OCI-LY7 (cell line): ENCODE measurements around the gene GTF2F1. TPM values are rescaled to one million over a fixed set of nuclear protein-coding genes. Genes with fewer than 3 reads are reported as not detected.
"Not testable (repeated sequence)": the region's sequence is repeated elsewhere in the genome, so short reads cannot be mapped to it uniquely, and the experiment has no call there.

Experiments used
- BruUV-seq: library from RNA; stranded (reverse); fragments of 400-500 nt; replicated peaks from 2 replicates; lab custom pipeline; 2021; lab: Mats Ljungman, UMichigan
- CTCF ChIA-PET: fragments of 300-600 bp; sonication (Branson Sonifier 250); formaldehyde crosslinking; loops from one replicate; lab custom pipeline; 2022; ENCODE audit warnings: antibody characterized with exemption; ENCODE audit not compliant: unreplicated experiment; lab: Charles Lee
- POLR2A ChIA-PET: fragments of 300-600 bp; sonication (Branson Sonifier 250); formaldehyde crosslinking; loops from one replicate; lab custom pipeline; 2022; ENCODE audit warnings: antibody characterized with exemption; lab: Charles Lee
- DNase-seq: peaks from one replicate; pipeline ENCODE4 v3.0.0-alpha.2; 2015; ENCODE audit warnings: low spot score
- H2AFZ ChIP-seq: fragments of 200-600 bp; sonication (generic), shearing (Covaris generic); 2 replicates; pipeline ENCODE4 v1.6.1; 2014; ENCODE audit warnings: mild to moderate bottlenecking, antibody characterized with exemption, low read length, moderate library complexity
- H3K27ac ChIP-seq: fragments of 200-600 bp; sonication (generic); 2 replicates; pipeline ENCODE4 v1.5.1; 2014; ENCODE audit warnings: mixed run types, low read depth, mild to moderate bottlenecking, moderate library complexity, low read length, inconsistent platforms; ENCODE audit not compliant: poor library complexity, severe bottlenecking
- H3K36me3 ChIP-seq: fragments of 200-600 bp; sonication (generic); 2 replicates; pipeline ENCODE4 v1.6.1; 2014; ENCODE audit warnings: mild to moderate bottlenecking, antibody characterized with exemption, low read length, moderate library complexity, mixed read lengths; ENCODE audit not compliant: insufficient read depth
- H3K4me1 ChIP-seq: fragments of 200-600 bp; sonication (generic); 2 replicates; pipeline ENCODE4 v1.5.1; 2014; ENCODE audit warnings: mild to moderate bottlenecking, low read length; ENCODE audit not compliant: insufficient read depth, poor library complexity, severe bottlenecking
- H3K4me2 ChIP-seq: fragments of 200-600 bp; sonication (generic); 2 replicates; pipeline ENCODE4 v1.6.1; 2014; ENCODE audit warnings: mild to moderate bottlenecking, low read length
- H3K4me3 ChIP-seq: fragments of 200-600 bp; sonication (generic); 2 replicates; pipeline ENCODE4 v1.5.1; 2014; ENCODE audit warnings: mild to moderate bottlenecking, low read depth, low read length; ENCODE audit not compliant: poor library complexity, severe bottlenecking
- H3K79me2 ChIP-seq: fragments of 200-600 bp; sonication (generic); 2 replicates; pipeline ENCODE4 v1.6.1; 2016; ENCODE audit warnings: low read depth, mild to moderate bottlenecking, low read length, moderate library complexity, mixed read lengths; ENCODE audit not compliant: insufficient read depth
- H3K9me2 ChIP-seq: fragments of 200-600 bp; sonication (generic); 2 replicates; pipeline ENCODE4 v1.6.1; 2016; ENCODE audit warnings: mild to moderate bottlenecking, low read length, mixed read lengths; ENCODE audit not compliant: insufficient read depth
- H3K9me3 ChIP-seq: fragments of 200-600 bp; sonication (generic); 2 replicates; pipeline ENCODE4 v1.6.1; 2014; ENCODE audit warnings: mild to moderate bottlenecking, mixed run types, low read length, mixed read lengths
- H4K20me1 ChIP-seq: fragments of 200-600 bp; sonication (generic); 2 replicates; pipeline ENCODE4 v1.6.1; 2014; ENCODE audit warnings: mild to moderate bottlenecking, antibody characterized with exemption, low read length, moderate library complexity, mixed read lengths; ENCODE audit not compliant: insufficient read depth
- EZH2phosphoT487 ChIP-seq: fragments of 200-600 bp; sonication (generic); IDR thresholded peaks from 2 replicates; pipeline ENCODE4 v1.6.1; 2018; ENCODE audit warnings: low read depth, borderline replicate concordance, mild to moderate bottlenecking, mixed run types, antibody characterized with exemption, low read length, moderate library complexity, mixed read lengths
- intact Hi-C: fragments of 100-400 bp; cut with micrococcal nuclease; formaldehyde crosslinking; loops from one replicate; pipeline ENCODE4 v1.10.0; 2022; ENCODE audit not compliant: unreplicated experiment
- total RNA-seq, 2 experiments: library from RNA; depleted of rRNA in 1 of 2; stranded (reverse); fragments of >200 nt in 1 of 2; shearing (Covaris generic) in 1 of 2; gene quantifications; 2 replicates each; pipeline ENCODE4 v1.2.3, GENCODE V29; 2014 to 2022
- TF ChIP-seq, protein P1 (sequence below): fragments of 200-600 bp; sonication (generic); conservative IDR thresholded peaks from 2 replicates; pipeline ENCODE4 v1.5.1; 2014; ENCODE audit warnings: mild to moderate bottlenecking, antibody characterized with exemption, low read length, moderate library complexity, mixed read lengths

The GTF2F1 gene
- total RNA-seq, 2 experiments from 2014 or later = 31.1 to 43.2 TPM

DNA sequence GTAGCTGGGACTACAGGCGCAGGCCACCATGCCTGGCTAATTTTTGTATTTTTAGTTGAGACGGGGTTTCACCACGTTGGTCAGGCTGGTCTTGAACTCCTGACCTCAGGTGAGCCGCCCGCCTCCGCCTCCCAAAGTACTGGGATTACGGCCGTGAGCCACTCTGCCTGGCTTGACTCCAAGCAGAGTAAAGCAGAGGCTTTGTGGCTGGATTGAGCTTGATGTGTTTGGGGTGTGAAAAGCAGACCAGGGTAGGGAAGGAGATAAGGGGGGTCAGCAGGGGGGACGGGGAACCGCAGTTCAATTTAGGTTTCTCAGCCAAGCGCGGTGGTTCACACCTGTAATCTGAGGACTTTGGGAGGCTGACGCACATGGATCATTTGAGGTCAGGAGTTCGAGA lies 35.8 kb downstream of the GTF2F1 start:
- Histone ChIP-seq H3K36me3 (no peaks in the 10 kb centered on the region), H3K9me2 (no peaks in the 10 kb centered on the region), H3K4me2 (no peak overlapping the region), H3K4me3 (no peak overlapping the region), H3K9me3 (peaks cover 6% of the 10 kb centered on the region; the same call in 1 of the 2 replicates), H2AFZ (no peak overlapping the region), H3K27ac (no peak overlapping the region), H4K20me1 (no peaks in the 10 kb centered on the region), H3K4me1 (peaks cover 4% of the 10 kb centered on the region), H3K79me2 (peaks cover 5% of the 10 kb centered on the region; the same call in 1 of the 2 replicates)
- intact Hi-C loops = no loop called here
- no peak for DNase-seq
- ChIA-PET CTCF (no interaction called here), POLR2A (no interaction called here)
- BruUV-seq = no TSS peak
- TF ChIP-seq, protein P1, sequence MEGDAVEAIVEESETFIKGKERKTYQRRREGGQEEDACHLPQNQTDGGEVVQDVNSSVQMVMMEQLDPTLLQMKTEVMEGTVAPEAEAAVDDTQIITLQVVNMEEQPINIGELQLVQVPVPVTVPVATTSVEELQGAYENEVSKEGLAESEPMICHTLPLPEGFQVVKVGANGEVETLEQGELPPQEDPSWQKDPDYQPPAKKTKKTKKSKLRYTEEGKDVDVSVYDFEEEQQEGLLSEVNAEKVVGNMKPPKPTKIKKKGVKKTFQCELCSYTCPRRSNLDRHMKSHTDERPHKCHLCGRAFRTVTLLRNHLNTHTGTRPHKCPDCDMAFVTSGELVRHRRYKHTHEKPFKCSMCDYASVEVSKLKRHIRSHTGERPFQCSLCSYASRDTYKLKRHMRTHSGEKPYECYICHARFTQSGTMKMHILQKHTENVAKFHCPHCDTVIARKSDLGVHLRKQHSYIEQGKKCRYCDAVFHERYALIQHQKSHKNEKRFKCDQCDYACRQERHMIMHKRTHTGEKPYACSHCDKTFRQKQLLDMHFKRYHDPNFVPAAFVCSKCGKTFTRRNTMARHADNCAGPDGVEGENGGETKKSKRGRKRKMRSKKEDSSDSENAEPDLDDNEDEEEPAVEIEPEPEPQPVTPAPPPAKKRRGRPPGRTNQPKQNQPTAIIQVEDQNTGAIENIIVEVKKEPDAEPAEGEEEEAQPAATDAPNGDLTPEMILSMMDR = no peak
- no peak for TF ChIP-seq EZH2phosphoT487

GRCh38 chr19:6355321-6356040 lies 37.5 kb downstream of the GTF2F1 start:
- DNase-seq, H2AFZ ChIP-seq, H3K9me3 ChIP-seq, H3K4me3 ChIP-seq, POLR2A ChIA-PET, intact Hi-C loops, H3K27ac ChIP-seq, BruUV-seq, CTCF ChIA-PET, H3K36me3 ChIP-seq, H3K4me2 ChIP-seq, H3K4me1 ChIP-seq, H3K9me2 ChIP-seq, H3K79me2 ChIP-seq, H4K20me1 ChIP-seq: not testable (repeated sequence)

DNA sequence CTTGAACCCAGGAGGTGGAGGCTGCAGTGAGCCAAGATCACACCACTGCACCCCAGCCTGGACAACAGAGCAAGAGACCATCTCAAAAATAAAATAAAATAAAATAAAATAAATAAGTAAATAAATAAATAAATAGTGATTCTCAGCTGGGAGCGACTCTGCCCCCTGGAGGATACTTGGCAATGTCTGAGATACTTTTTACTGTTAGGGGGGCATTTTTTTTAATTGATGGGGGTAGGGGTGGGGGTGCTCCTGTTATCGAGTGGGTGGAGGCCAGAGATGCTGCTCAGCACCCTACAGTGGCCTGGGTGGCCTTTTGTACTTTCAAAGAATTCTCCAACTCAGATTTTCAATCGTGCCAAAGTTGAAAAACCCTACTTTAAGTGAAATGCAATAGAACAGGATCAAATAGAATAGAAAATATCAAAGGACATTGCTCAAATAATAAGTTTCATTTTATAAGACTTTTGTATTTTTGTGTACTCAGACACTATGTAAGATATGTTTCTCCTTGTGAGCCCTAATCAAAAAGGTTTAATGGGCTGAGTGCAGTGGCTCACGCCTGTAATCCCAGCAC lies 38.8 kb downstream of the GTF2F1 start:
- Histone ChIP-seq H2AFZ (no peak overlapping the region), H3K9me2 (no peaks in the 10 kb centered on the region), H3K79me2 (no peaks in the 10 kb centered on the region), H3K36me3 (no peaks in the 10 kb centered on the region), H3K4me1 (no peaks in the 10 kb centered on the region), H3K9me3 (peaks cover 8% of the 10 kb centered on the region; the same call in 1 of the 2 replicates), H3K4me3 (no peak overlapping the region), H3K4me2 (no peak overlapping the region), H3K27ac (no peak overlapping the region), H4K20me1 (no peaks in the 10 kb centered on the region)
- peak; percentile 25 for DNase-seq
- TF ChIP-seq, protein P1 = peak; percentile 66
- no peak for TF ChIP-seq EZH2phosphoT487
- intact Hi-C loops = no loop called here
- no TSS peak for BruUV-seq
- POLR2A ChIA-PET = no interaction called here
- CTCF ChIA-PET = no interaction called here
